Body of pancreas (tissue), 4 donors: ENCODE results near the gene PI4K2A. TPM values are rescaled to one million over a fixed set of nuclear protein-coding genes. Genes with fewer than 3 reads are reported as not detected.

ENCODE experiments used
- ATAC-seq: fragments of 150-250 bp; one replicate; pipeline ENCODE4 v1.9.1; 2016
- DNase-seq, 4 donors: peaks; one replicate each; pipeline ENCODE4 v3.0.0-alpha.2; 2019
- H3K27ac ChIP-seq, 4 donors: fragments of 200-600 bp; sonication (generic); 1 replicate in 3 of 4; 2 replicates in 1 of 4; pipeline versions ENCODE4 v1.5.1 to v1.6.1; 2016 to 2019; ENCODE audit warnings: mild to moderate bottlenecking in 1 of 4, mixed read lengths in 1 of 4, moderate library complexity in 1 of 4
- H3K27me3 ChIP-seq, 2 donors: fragments of 200-600 bp; sonication (generic); one replicate each; pipeline ENCODE4 v1.6.0; 2016; ENCODE audit warnings: mild to moderate bottlenecking in 1 of 2
- H3K36me3 ChIP-seq, 2 donors: fragments of 200-600 bp; sonication (generic); replicated peaks in 1 of 2; 2 replicates each; pipeline ENCODE4 v1.5.1; 2016; ENCODE audit warnings: low read depth in 2 of 2; ENCODE audit not compliant: insufficient read depth in 1 of 2
- H3K4me1 ChIP-seq: fragments of 200-600 bp; sonication (generic); one replicate; pipeline ENCODE4 v1.6.0; 2016
- H3K4me3 ChIP-seq, 2 donors: fragments of 200-600 bp; sonication (generic); 1 replicate in 1 of 2; 2 replicates in 1 of 2; pipeline ENCODE4 v1.5.1; 2016 to 2019
- H3K9me3 ChIP-seq, 3 donors: fragments of 200-600 bp; sonication (generic); 1 replicate in 2 of 3; 2 replicates in 1 of 3; pipeline ENCODE4 v1.5.1; 2016
- CTCF ChIP-seq, 7 experiments: fragments of 450-650 bp in 4 of 7; fragments of 200-600 bp in 3 of 7; sonication (generic) in 3 of 7; IDR thresholded peaks; one replicate each; pipeline ENCODE4 v1.5.1; 2016 to 2019; ENCODE audit warnings: antibody characterized with exemption in 7 of 7
- POLR2A ChIP-seq, 3 donors: fragments of 450-650 bp; IDR thresholded peaks; one replicate each; pipeline ENCODE4 v1.6.1; 2016; ENCODE audit warnings: antibody characterized with exemption in 3 of 3, mild to moderate bottlenecking in 2 of 3
- WGBS, 2 donors: methylation state at CpG; one replicate each; pipeline ENCODE4 v1.1.5; 2017; 5-methylcytosine and 5-hydroxymethylcytosine counted together
- intact Hi-C: fragments of 100-400 bp; cut with DNase I; formaldehyde crosslinking; loops from one replicate; pipeline ENCODE4 v1.15.1; 2023
- total RNA-seq, 2 donors: library from RNA; depleted of rRNA; stranded (reverse); fragments of >200 nt; gene quantifications; one replicate each; pipeline ENCODE4 v1.1.0, GENCODE V29; 2016

Gene PI4K2A
- total RNA-seq, 2 donors from 2014 or later = 3.6 to 5.7 TPM

- intact Hi-C loops = no loop called here
These were observed 78.2 kb downstream of the PI4K2A start for GRCh38 chr10:97718659-97719142.

DNA sequence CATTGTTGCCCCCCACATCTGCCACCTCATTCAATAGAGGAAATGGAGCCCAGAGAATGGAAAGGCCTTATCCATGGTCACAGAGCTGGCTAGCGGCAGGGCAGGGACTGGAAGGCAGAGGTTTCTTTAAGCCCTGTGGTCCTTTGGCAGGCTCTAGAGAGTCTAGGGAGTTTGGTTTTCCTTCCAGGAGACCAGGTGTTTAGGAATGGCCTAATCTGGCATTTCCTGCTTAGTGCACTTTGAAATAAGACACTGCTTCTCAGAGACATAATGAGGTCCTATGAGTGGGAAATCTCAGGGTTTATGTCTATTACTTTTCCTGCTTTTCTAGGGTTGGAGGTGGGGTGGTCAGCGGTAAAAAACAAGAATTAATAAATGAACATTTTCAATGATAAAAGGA is 79.1 kb downstream of the PI4K2A start:
- no peak for DNase-seq
- Histone ChIP-seq H3K27me3 (no peaks in the 10 kb centered on the region), H3K4me1 (peaks cover 29% of the 10 kb centered on the region), H3K4me3 (no peak overlapping the region), H3K27ac (peak overlapping the region in 1 of 4 donors; percentile 83), H3K9me3 (no peaks in the 10 kb centered on the region), H3K36me3 (no peaks in the 10 kb centered on the region)
- TF ChIP-seq POLR2A (IDR thresholded peaks at IDR 0.05) = no peak
- TF ChIP-seq CTCF (IDR thresholded peaks at IDR 0.05) = no peak
- ATAC-seq = no peak
- 90 to 98% methylated on average over 2 of the region's 2 CpGs for WGBS, 2 donors
- intact Hi-C loops = loop anchor here (10.0 kb wide), 1 partner anchor 145 kb away; the partner anchor contains the start of gene ANKRD2

More at GRCh38 chr10:97718659-97719142, 78.2 kb downstream of the PI4K2A start:
- TF ChIP-seq CTCF (IDR thresholded peaks at IDR 0.05) = no peak
- TF ChIP-seq POLR2A (IDR thresholded peaks at IDR 0.05) = peak in 1 of 3 donors; percentile 27
- Histone ChIP-seq H3K27ac (peak overlapping the region; percentile 25 to 83 (median 46)), H3K36me3 (no peaks in the 10 kb centered on the region), H3K9me3 (no peaks in the 10 kb centered on the region), H3K27me3 (no peaks in the 10 kb centered on the region), H3K4me1 (peaks cover 36% of the 10 kb centered on the region), H3K4me3 (no peak overlapping the region)
- WGBS, 2 donors = 32 to 41% methylated on average over 8 of the region's 8 CpGs
- peak; percentile 70 to 91 (median 78) for DNase-seq
- peak; percentile 83 for ATAC-seq

DNA sequence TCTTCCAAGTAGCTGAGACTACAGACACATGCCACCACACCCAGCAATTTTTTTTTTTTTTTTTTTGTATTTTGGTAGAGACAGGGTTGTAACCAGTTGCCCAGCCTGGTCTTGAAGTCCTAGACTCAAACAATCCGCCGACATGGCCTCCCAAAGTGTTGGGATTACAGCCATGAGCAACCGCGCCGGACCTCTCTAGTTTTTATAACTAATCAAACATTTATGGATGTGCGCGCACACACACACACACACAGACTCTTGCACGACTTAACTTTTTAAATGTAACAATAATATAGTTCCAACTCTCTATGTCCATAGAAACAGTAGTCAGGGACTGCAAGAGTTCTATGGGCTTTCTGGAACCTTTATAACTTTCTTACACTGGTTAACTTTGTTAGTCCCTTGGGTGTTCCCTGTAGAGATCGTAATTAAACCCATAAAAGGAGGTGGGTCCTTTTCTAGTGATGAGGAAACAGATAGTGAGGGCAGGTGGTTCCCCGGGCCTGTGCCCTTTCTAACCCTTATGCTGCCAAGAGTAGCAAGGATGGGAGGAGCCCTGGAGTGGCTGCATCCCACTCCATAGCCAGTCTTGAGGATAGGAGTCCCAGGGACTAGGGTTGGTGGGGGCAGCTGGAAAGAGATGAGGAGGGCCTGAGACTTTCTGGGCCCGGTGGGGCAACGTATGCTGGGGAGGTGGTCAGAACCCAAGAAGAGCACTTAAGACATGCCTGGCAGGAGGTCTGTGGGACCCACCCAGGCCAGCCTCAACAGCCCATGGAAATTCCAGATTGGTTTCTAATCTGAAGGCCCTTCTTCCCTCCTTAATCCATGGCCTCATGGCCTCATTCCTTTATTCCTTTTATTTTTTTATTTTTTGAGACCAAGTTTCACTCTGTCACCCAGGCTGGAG is 81.7 kb downstream of the PI4K2A start:
- intact Hi-C loops = loop anchor here (10.0 kb wide), 1 partner anchor 147 kb away; the partner anchor contains the start of gene ANKRD2
- TF ChIP-seq CTCF (IDR thresholded peaks at IDR 0.05) (no peak), POLR2A (IDR thresholded peaks at IDR 0.05) (no peak)
- H3K36me3 ChIP-seq = no peaks in the 10 kb centered on the region
- H3K27me3 ChIP-seq = no peaks in the 10 kb centered on the region
- ATAC-seq = no peak
- no peak overlapping the region for H3K4me3 ChIP-seq
- WGBS, 2 donors = 69 to 88% methylated on average over 12 of the region's 12 CpGs
- H3K9me3 ChIP-seq = no peaks in the 10 kb centered on the region
- H3K4me1 ChIP-seq = peaks cover 28% of the 10 kb centered on the region
- no peak for DNase-seq
- H3K27ac ChIP-seq = no peak overlapping the region

GRCh38 chr10:97723001-97723400 is 82.5 kb downstream of the PI4K2A start:
- TF ChIP-seq POLR2A (IDR thresholded peaks at IDR 0.05) (no peak), CTCF (IDR thresholded peaks at IDR 0.05) (no peak)

More at GRCh38 chr10:97723001-97723400, 82.5 kb downstream of the PI4K2A start:
- no peak overlapping the region for H3K27ac ChIP-seq
- no peaks in the 10 kb centered on the region for H3K9me3 ChIP-seq
- peaks cover 22% of the 10 kb centered on the region for H3K4me1 ChIP-seq
- no peaks in the 10 kb centered on the region for H3K36me3 ChIP-seq
- H3K4me3 ChIP-seq = no peak overlapping the region
- 65 to 82% methylated on average over 3 of the region's 3 CpGs for WGBS, 2 donors
- no peak for ATAC-seq
- intact Hi-C loops = loop anchor here (10.0 kb wide), 1 partner anchor 148 kb away; the partner anchor contains the start of gene ANKRD2
- no peak for DNase-seq
- H3K27me3 ChIP-seq = no peaks in the 10 kb centered on the region
